HG02571 (cell line): Measurements from ENCODE around the gene CFAP298.
"Not testable (repeated sequence)": the region's sequence is repeated elsewhere in the genome, so short reads cannot be mapped to it uniquely, and the experiment has no call there.

Source experiments
- ATAC-seq: cut with Tn5 transposase; IDR thresholded peaks from one replicate; pipeline ENCODE4 v1.9.1; 2021; ENCODE audit warnings: mild to moderate bottlenecking, moderate library complexity; ENCODE audit not compliant: unreplicated experiment

CFAP298 gene

GRCh38 chr21:32569261-32570230 is 42.6 kb downstream of the CFAP298 start:
- peak; percentile 92 for ATAC-seq

- no peak for ATAC-seq
Observed at GRCh38 chr21:32567626-32568025, 44.6 kb downstream of the CFAP298 start.

GRCh38 chr21:32566741-32567389 is 45.3 kb downstream of the CFAP298 start:
- no peak for ATAC-seq

GRCh38 chr21:32565856-32566465 is 46.2 kb downstream of the CFAP298 start:
- ATAC-seq = no peak

- no peak for ATAC-seq
Observed at GRCh38 chr21:32562915-32563314, 49.3 kb downstream of the CFAP298 start.

GRCh38 chr21:32562426-32562825 is 49.8 kb downstream of the CFAP298 start:
- ATAC-seq = no peak

- ATAC-seq = not testable (repeated sequence)
Observed at GRCh38 chr21:32561476-32561875, 50.7 kb downstream of the CFAP298 start.

GRCh38 chr21:32560896-32561295 is 51.3 kb downstream of the CFAP298 start:
- no peak for ATAC-seq

- ATAC-seq = no peak
Observed at GRCh38 chr21:32559006-32559610, 53.1 kb downstream of the CFAP298 start.

- ATAC-seq = no peak
Observed at GRCh38 chr21:32558106-32558505, 54.1 kb downstream of the CFAP298 start.

- no peak for ATAC-seq
Observed at GRCh38 chr21:32554832-32555638, 57.1 kb downstream of the CFAP298 start.

- ATAC-seq = no peak
Observed at GRCh38 chr21:32549886-32550285, 62.3 kb downstream of the CFAP298 start.

- ATAC-seq = no peak
Observed at GRCh38 chr21:32549440-32549839, 62.7 kb downstream of the CFAP298 start.
